HG02970 (cell line): ENCODE measurements around the gene VPS26A.
"Not testable (repeated sequence)": the region's sequence is repeated elsewhere in the genome, so short reads cannot be mapped to it uniquely, and the experiment has no call there.

Experiments
- ATAC-seq: cut with Tn5 transposase; IDR thresholded peaks from one replicate; pipeline ENCODE4 v1.9.1; 2021; ENCODE audit warnings: mild to moderate bottlenecking, moderate library complexity, moderate number of reproducible peaks; ENCODE audit not compliant: unreplicated experiment, low FRiP score

VPS26A gene

GRCh38 chr10:69101451-69102095 is 22.4 kb upstream of the VPS26A start:
- ATAC-seq: no peak

- no peak for ATAC-seq
Measured at GRCh38 chr10:69102440-69102839, 21.5 kb upstream of the VPS26A start.

GRCh38 chr10:69103784-69104183 is 20.2 kb upstream of the VPS26A start:
- ATAC-seq: no peak

GRCh38 chr10:69104994-69105790 is 18.8 kb upstream of the VPS26A start:
- ATAC-seq: no peak

GRCh38 chr10:69107176-69107490 is 16.8 kb upstream of the VPS26A start:
- no peak for ATAC-seq

- ATAC-seq: no peak
Measured at GRCh38 chr10:69107699-69108098, 16.3 kb upstream of the VPS26A start.

GRCh38 chr10:69119896-69120295 is 4.1 kb upstream of the VPS26A start:
- ATAC-seq: no peak

GRCh38 chr10:69123306-69123746 is 652 bp upstream of the VPS26A start:
- peak; percentile 14 for ATAC-seq

- ATAC-seq: peak; percentile 24
Measured at GRCh38 chr10:69124563-69125268, 738 bp downstream of the VPS26A start.

GRCh38 chr10:69125554-69125953 is 1.6 kb downstream of the VPS26A start:
- ATAC-seq: no peak

GRCh38 chr10:69130251-69130650 is 6.3 kb downstream of the VPS26A start:
- no peak for ATAC-seq

GRCh38 chr10:69139961-69140360 is 16.0 kb downstream of the VPS26A start:
- ATAC-seq: no peak

- no peak for ATAC-seq
Measured at GRCh38 chr10:69141304-69141703, 17.3 kb downstream of the VPS26A start.

- not testable (repeated sequence) for ATAC-seq
Measured at GRCh38 chr10:69142074-69142473, 18.1 kb downstream of the VPS26A start.

- ATAC-seq: no peak
Measured at GRCh38 chr10:69142983-69143382, 19.0 kb downstream of the VPS26A start.

GRCh38 chr10:69145329-69145728 is 21.4 kb downstream of the VPS26A start:
- ATAC-seq: no peak

- ATAC-seq: no peak
Measured at GRCh38 chr10:69145864-69146263, 21.9 kb downstream of the VPS26A start.

GRCh38 chr10:69146759-69147158 is 22.8 kb downstream of the VPS26A start:
- ATAC-seq: no peak

GRCh38 chr10:69151984-69152383 is 28.0 kb downstream of the VPS26A start:
- ATAC-seq: no peak

GRCh38 chr10:69153227-69153626 is 29.2 kb downstream of the VPS26A start:
- no peak for ATAC-seq

- no peak for ATAC-seq
Measured at GRCh38 chr10:69160809-69161241, 36.8 kb downstream of the VPS26A start.
